ENCODE data around the gene CHML.

- no peak for TF ChIP-seq FOSL1 (IDR thresholded peaks at IDR 0.05; ENCODE audit: insufficient read depth, low read depth, low read length)
- TF ChIP-seq CTCF (IDR thresholded peaks at IDR 0.05; ENCODE audit: control extremely low read depth in 1 of 3, insufficient read depth in 1 of 3, low read depth in 1 of 3, low read length in 3 of 3), result no peak
- no peak for TF ChIP-seq JUND (IDR thresholded peaks at IDR 0.05; ENCODE audit: low read length)
- TF ChIP-seq SUZ12 (IDR thresholded peaks at IDR 0.05; ENCODE audit: low read length), result no peak
- TF ChIP-seq MAX (IDR thresholded peaks at IDR 0.05), result no peak
- TF ChIP-seq SRF (IDR thresholded peaks at IDR 0.05; ENCODE audit: low read depth, low read length), result no peak
- no peak for TF ChIP-seq NRF1 (IDR thresholded peaks at IDR 0.05; ENCODE audit: low read depth, low read length)
- TF ChIP-seq E2F6 (IDR thresholded peaks at IDR 0.05), result no peak
- TF ChIP-seq EZH2 (IDR thresholded peaks at IDR 0.05; ENCODE audit: low read depth, low read length, severe bottlenecking), result no peak
- TF ChIP-seq BCL11A (IDR thresholded peaks at IDR 0.05; ENCODE audit: low read depth in 2 of 2, low read length in 2 of 2), result no peak
Observed at GRCh38 chr1:241592273-241592958, 47.8 kb downstream of the CHML start.

Measured in H1 (cell line).